Stimulated activated naive B cell treated with anti-CD40 and anti-IgM and Interleukin-4, amounts not matched to agents 10 μg/mL and 1 μg/mL and 100 μg/mL, for 72 hours (primary cell): ENCODE data around the gene SCARB2.

ENCODE experiments used
- ATAC-seq, 2 donors: fragments of 150-1000 bp; cut with Tn5 transposase; replicated peaks; 2 replicates each; pipeline ENCODE4 v1.10.0; 2021; ENCODE audit warnings: moderate library complexity in 1 of 2
- DNase-seq: peaks from one replicate; pipeline ENCODE4 v3.0.0; 2021
- H3K27ac Mint-ChIP-seq: one replicate; pipeline ENCODE4 v1.8.0; 2022; ENCODE audit warnings: mild to moderate bottlenecking, mixed read lengths
- H3K27me3 Mint-ChIP-seq, 2 donors: one replicate each; pipeline ENCODE4 v1.8.0; 2022; ENCODE audit warnings: mixed read lengths in 2 of 2
- H3K36me3 Mint-ChIP-seq, 2 donors: one replicate each; pipeline ENCODE4 v1.8.0; 2022; ENCODE audit warnings: mixed read lengths in 2 of 2, mild to moderate bottlenecking in 1 of 2
- H3K4me1 Mint-ChIP-seq, 2 donors: one replicate each; pipeline ENCODE4 v1.8.0; 2022; ENCODE audit warnings: mixed read lengths in 2 of 2, mild to moderate bottlenecking in 1 of 2
- H3K4me3 Mint-ChIP-seq, 2 donors: one replicate each; pipeline ENCODE4 v1.8.0; 2022; ENCODE audit warnings: mild to moderate bottlenecking in 2 of 2, mixed read lengths in 2 of 2, moderate library complexity in 1 of 2
- H3K9me3 Mint-ChIP-seq, 2 donors: one replicate each; pipeline ENCODE4 v1.8.0; 2022; ENCODE audit warnings: mixed read lengths in 2 of 2, mild to moderate bottlenecking in 1 of 2

The SCARB2 gene

DNA sequence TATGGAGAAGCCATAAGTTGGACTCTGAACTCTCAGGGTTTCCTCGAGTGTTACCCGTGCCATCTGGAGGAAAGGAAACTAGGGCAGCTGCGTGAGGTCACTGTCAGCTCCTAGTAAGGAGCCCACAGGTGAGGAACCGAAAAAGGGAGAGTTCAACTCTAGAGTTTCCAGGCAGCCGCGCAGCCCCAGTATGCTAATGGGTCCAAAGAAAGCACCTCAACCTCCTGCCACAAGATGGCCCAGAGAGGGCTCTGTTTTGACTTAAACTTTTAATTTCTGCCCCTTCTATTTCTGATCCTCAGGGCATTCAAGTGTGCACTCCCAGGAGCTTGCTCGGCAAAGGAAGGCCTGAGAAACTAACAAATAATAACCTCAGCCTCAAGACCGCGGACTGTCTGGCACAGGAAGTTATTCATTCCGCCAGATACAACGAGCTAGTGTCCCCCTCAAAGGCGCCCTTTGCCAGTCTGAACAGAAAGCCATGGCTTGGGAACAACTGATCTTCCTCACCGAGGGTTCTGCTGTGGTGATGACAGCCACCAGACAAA is 13.9 kb downstream of the SCARB2 start:
- ATAC-seq: peak; percentile 92 to 94
- Mint-ChIP-seq H3K9me3 (no peaks in the 10 kb centered on the region), H3K4me3 (peak overlapping the region; percentile 76 to 77), H3K4me1 (peaks cover 32 to 60% of the 10 kb centered on the region in 2 donors), H3K36me3 (peaks cover 1 to 3% of the 10 kb centered on the region in 2 donors), H3K27me3 (no peaks in the 10 kb centered on the region), H3K27ac (peak overlapping the region; percentile 92)
- DNase-seq: peak; percentile 77

DNA sequence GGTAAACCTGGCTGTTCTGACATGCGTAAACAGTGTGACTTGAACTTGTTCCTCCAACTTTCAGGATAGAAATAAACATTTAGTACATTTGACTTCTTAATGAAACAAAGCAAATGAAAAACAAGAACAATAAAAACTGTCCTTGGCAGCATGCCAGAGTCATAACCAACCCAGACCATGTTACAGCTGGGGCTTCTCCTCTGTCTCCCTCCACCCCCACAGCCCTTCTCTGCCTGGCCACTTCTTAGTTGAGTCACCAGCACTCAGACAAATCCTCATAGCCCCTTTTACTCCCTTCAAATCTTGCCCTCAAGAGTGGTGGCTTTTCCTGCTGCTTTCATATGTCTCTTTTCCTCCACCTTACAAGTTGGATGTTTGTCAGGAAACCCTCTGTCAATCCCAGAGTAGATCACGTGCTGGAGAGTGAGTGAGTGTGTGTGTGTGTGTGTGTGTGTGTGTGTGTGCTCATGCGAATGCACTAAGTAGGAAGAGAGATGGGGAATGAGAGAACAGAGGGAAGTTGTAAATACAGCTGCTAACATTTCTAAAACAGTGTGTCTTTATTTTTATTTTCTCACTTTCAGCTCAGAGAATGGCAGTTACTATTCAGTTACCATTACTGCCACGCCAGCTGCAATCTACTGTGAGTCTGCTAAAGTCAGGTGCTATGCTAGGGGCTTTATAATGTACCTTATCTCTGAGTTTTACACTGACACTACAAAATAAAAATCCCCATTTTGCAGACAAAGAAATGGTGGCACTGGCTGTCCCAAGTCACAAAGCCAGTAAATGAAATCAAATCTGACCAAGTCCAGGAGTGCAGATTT is 15.0 kb downstream of the SCARB2 start:
- H3K27ac Mint-ChIP-seq: peak overlapping the region; percentile 76
- DNase-seq (peak; percentile 65), ATAC-seq (peak; percentile 68 to 72)
- H3K9me3 Mint-ChIP-seq: no peaks in the 10 kb centered on the region
- peaks cover 12 to 14% of the 10 kb centered on the region in 2 donors for H3K36me3 Mint-ChIP-seq
- H3K4me3 Mint-ChIP-seq: peak overlapping the region; percentile 54 to 57
- peaks cover 38 to 71% of the 10 kb centered on the region in 2 donors for H3K4me1 Mint-ChIP-seq
- no peaks in the 10 kb centered on the region for H3K27me3 Mint-ChIP-seq

DNA sequence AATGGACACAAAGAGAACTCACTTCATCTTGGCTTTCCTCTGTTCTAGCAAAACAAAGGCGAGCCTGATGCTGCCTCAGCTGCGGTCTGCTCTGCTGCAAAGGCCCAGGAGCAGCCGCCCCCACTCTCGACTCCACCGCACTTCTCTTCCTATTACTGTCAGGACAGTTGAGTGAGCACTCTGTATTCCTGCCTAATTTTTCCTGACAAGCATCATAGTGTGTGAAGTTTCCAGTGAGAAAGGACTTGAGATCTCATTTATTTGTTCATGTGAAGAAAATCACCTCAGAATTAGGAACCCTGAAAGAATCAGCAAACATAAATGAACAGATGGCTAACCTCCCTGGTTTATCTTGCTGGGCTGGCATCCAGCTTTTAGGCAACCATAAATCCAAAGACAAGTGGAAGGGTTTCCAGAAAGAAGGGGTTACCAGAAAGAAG is 15.6 kb downstream of the SCARB2 start:
- peak overlapping the region; percentile 32 to 41 for H3K4me3 Mint-ChIP-seq
- peaks cover 39 to 74% of the 10 kb centered on the region in 2 donors for H3K4me1 Mint-ChIP-seq
- DNase-seq (no peak), ATAC-seq (peak in 1 of 2 donors; percentile 22)
- H3K36me3 Mint-ChIP-seq: peaks cover 14 to 20% of the 10 kb centered on the region in 2 donors
- no peaks in the 10 kb centered on the region for H3K27me3 Mint-ChIP-seq
- no peaks in the 10 kb centered on the region for H3K9me3 Mint-ChIP-seq
- H3K27ac Mint-ChIP-seq: peak overlapping the region; percentile 45

DNA sequence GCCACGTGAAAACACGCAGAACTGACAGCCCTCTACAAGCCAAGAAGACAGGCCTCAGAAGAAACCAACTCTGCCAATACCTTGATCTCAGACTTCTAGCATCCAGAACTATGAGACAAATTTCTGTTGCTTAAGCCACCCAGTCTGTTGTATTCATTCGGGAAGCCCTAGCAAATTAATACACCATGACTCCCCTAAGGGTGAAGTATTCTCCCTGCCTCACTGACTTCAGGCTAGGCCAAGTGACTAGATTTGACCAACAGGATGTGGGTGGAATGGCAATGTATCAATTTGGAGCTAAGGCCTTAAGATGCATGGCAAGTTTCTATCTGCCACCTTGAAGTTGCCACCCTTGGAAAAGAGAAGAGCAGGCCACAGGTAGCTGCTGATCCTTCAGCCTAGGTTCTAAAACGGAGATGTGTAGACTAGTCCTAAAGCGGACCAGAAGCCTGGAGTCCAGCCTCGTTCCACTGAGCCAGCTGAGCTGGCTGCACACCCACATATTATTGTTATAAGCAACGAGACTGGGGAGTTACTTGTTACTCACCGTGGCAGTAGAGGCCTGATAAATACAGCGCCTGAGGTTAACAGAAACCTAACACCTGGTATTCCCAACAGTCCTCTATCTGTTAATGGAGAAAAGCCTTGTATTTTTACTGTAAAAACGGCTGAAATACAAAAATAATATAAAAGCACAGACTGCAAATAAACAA is 16.4 kb downstream of the SCARB2 start:
- peaks cover 40 to 74% of the 10 kb centered on the region in 2 donors for H3K4me1 Mint-ChIP-seq
- ATAC-seq: no peak
- peaks cover 22 to 28% of the 10 kb centered on the region in 2 donors for H3K36me3 Mint-ChIP-seq
- no peak overlapping the region for H3K4me3 Mint-ChIP-seq
- DNase-seq: no peak
- H3K27me3 Mint-ChIP-seq: no peaks in the 10 kb centered on the region
- H3K9me3 Mint-ChIP-seq: peaks cover 3% of the 10 kb centered on the region in 2 donors
- no peak overlapping the region for H3K27ac Mint-ChIP-seq

DNA sequence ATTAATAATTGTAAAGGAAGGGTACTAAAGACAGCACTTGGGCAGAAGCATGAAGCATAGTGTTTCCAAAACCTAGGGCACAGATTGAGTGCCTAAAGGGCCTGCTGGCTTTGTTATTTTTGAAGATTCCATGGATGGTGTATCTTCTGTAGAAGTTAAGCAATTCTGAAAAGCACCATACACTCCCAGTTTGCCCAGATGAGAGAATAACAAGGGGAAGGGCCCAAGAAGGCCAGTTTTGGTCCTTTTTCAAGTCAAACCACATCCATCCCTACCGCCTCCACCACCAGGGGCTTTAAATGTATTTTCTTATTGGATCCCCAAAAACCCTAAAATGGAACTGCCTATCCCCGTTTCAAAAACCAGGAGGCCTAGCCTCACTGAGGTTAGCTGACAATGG is 17.2 kb downstream of the SCARB2 start:
- Mint-ChIP-seq H3K4me3 (no peak overlapping the region), H3K9me3 (peaks cover 6 to 10% of the 10 kb centered on the region in 2 donors), H3K27ac (no peak overlapping the region), H3K36me3 (peaks cover 29 to 36% of the 10 kb centered on the region in 2 donors), H3K27me3 (no peaks in the 10 kb centered on the region), H3K4me1 (peaks cover 44 to 74% of the 10 kb centered on the region in 2 donors)
- ATAC-seq (no peak), DNase-seq (no peak)

DNA sequence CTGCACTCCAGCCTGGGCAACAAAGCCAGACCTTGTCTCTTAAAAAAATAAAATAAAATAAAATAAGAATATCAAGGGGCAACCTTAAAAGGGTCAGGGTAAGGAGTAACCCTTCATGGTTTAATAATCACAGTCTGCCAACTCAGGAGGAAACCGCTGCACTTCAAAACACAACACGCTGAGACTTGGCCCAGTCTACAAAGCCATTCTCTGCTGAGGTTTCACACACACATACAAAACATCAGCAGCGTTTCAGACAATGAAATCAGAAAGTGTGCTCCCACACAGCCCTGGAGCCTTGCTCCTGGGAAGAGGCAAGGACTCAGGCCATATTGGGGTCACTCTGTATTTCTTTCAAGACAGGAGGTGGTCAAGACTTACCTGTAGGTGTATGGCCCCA is 18.3 kb downstream of the SCARB2 start:
- peaks cover 6 to 11% of the 10 kb centered on the region in 2 donors for H3K9me3 Mint-ChIP-seq
- ATAC-seq (no peak), DNase-seq (no peak)
- H3K27me3 Mint-ChIP-seq: no peaks in the 10 kb centered on the region
- peak overlapping the region; percentile 62 for H3K27ac Mint-ChIP-seq
- peaks cover 31 to 42% of the 10 kb centered on the region in 2 donors for H3K36me3 Mint-ChIP-seq
- peaks cover 39 to 64% of the 10 kb centered on the region in 2 donors for H3K4me1 Mint-ChIP-seq
- H3K4me3 Mint-ChIP-seq: no peak overlapping the region

DNA sequence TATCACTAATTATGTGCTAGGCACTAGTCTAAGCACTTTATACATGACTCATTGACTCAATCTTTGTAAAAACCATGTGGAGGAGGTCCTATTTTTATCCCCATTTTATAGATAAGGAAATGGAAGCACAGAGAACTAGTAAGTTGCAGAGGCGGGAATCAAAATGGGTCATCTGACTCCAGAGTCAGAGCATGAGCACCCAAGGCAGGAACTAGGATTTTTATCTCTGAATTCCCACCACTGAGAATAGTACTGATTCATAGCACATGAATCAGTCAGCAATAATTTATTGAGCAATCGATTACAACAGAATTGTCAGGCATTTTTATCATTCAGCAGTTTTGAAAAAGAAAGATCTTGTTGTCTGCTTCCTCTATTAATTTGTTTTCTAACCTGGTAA is 19.3 kb downstream of the SCARB2 start:
- no peak for DNase-seq
- Mint-ChIP-seq H3K27me3 (no peaks in the 10 kb centered on the region), H3K4me1 (peaks cover 33 to 54% of the 10 kb centered on the region in 2 donors), H3K4me3 (no peak overlapping the region), H3K27ac (no peak overlapping the region), H3K9me3 (peaks cover 6 to 11% of the 10 kb centered on the region in 2 donors), H3K36me3 (peaks cover 31 to 45% of the 10 kb centered on the region in 2 donors)
- ATAC-seq: no peak

DNA sequence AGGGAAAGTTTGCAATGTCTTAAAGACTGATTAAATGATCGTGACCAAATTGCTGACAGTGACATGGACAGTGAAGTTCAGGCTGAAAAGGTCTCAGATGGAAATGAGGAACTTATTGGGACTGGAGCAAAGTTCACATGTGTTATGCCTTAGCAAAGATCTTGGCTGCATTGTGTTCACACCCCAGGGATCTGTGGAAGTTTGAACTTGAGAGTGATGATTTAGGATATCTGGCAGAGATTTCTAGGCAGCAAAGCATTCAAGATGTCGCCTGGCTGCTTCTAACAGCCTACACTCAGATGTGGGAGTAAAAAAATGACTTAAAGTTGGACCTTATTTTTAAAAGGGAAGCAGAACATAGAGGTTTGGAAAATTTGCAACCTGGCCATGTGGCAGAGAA is 21.4 kb downstream of the SCARB2 start:
- H3K4me3 Mint-ChIP-seq: no peak overlapping the region
- DNase-seq (no peak), ATAC-seq (no peak)
- no peak overlapping the region for H3K27ac Mint-ChIP-seq
- peaks cover 6 to 11% of the 10 kb centered on the region in 2 donors for H3K9me3 Mint-ChIP-seq
- H3K4me1 Mint-ChIP-seq: peaks cover 22 to 35% of the 10 kb centered on the region in 2 donors
- no peaks in the 10 kb centered on the region for H3K27me3 Mint-ChIP-seq
- H3K36me3 Mint-ChIP-seq: peaks cover 31 to 45% of the 10 kb centered on the region in 2 donors

DNA sequence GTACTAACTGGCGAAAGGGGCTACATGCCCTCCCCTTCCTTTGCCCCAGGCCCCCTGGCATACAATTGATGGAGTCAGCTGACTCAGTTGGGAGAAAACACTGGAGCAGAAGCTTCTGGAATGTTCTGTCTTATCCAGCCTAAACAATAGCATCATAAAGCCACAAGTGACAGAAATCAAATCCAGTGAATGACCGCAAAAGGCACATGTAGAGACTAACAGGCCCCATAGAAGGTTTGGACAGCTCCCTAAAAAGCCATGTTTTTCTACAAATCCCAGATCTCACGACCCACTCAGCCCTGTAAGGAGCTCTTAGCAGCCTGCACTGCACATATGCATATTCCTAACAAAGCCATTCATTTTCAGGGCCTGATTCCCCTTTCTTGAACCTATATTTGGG is 25.1 kb downstream of the SCARB2 start:
- H3K27me3 Mint-ChIP-seq: no peaks in the 10 kb centered on the region
- DNase-seq (no peak), ATAC-seq (no peak)
- H3K9me3 Mint-ChIP-seq: peaks cover 6 to 11% of the 10 kb centered on the region in 2 donors
- H3K4me1 Mint-ChIP-seq: peaks cover 2 to 7% of the 10 kb centered on the region in 2 donors
- H3K4me3 Mint-ChIP-seq: no peak overlapping the region
- peaks cover 22 to 40% of the 10 kb centered on the region in 2 donors for H3K36me3 Mint-ChIP-seq
- no peak overlapping the region for H3K27ac Mint-ChIP-seq

DNA sequence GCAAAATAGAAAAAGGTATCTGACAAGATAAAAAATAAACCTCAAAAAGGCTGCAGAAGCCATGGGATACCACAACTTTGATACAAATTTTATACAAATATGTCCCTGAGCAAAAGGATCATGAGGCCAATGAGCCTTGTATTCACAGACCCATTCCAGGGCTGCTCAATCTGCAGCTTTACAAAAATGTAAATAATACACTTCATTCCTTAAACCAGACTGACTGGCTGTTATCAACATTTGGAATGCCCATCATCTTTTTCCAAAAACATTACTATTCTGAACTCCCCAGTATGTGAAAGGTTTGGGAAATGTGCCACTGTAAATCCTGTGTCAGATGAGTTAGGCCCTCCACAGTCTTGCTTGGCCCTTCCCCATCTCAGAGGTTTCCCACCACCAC is 25.5 kb downstream of the SCARB2 start:
- Mint-ChIP-seq H3K36me3 (peaks cover 21 to 36% of the 10 kb centered on the region in 2 donors), H3K4me3 (no peak overlapping the region), H3K27me3 (no peaks in the 10 kb centered on the region), H3K27ac (no peak overlapping the region), H3K4me1 (peaks cover 0 to 7% of the 10 kb centered on the region in 2 donors), H3K9me3 (peaks cover 6 to 11% of the 10 kb centered on the region in 2 donors)
- no peak for DNase-seq
- ATAC-seq: no peak

DNA sequence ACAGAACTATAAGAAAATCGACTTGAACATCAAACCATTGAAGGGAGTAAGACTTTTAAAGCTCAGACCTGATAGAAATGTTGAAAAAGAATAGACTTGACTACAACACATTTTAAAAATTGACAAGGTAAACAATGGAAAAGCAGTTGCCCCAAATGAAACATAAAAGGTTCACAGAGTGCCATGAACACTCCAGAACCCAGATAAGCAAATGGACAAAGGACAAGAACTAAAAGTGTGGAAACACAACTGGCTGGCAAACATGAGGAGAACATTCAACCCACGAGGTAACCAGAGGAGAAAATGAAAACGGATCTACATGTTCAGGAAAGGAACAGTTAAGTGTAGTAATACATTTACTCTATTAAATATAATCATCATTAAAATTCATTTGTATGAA is 26.5 kb downstream of the SCARB2 start:
- H3K27ac Mint-ChIP-seq: no peak overlapping the region
- H3K4me3 Mint-ChIP-seq: no peak overlapping the region
- H3K36me3 Mint-ChIP-seq: peaks cover 12 to 26% of the 10 kb centered on the region in 2 donors
- no peak for ATAC-seq
- H3K27me3 Mint-ChIP-seq: no peaks in the 10 kb centered on the region
- H3K9me3 Mint-ChIP-seq: peaks cover 3 to 8% of the 10 kb centered on the region in 2 donors
- DNase-seq: no peak
- peaks cover 0 to 5% of the 10 kb centered on the region in 2 donors for H3K4me1 Mint-ChIP-seq

DNA sequence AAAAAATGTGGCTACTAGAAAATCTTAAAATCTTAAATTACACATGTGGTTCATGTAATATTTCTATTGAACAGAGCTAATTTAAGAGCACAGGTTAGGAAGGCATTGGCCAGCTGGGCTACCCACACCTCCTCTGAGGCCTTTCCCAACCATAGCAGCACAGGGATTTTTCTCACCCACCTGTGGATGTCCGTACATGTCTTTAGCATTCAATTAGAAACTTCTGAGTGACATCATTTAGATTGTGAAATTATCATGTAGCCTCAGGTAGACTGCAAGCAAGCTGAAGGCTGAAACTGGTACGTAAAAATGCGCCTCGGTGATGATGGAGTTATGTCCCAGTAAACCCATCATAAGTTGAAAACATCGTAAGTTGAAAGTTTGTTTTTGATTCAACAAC is 31.2 kb downstream of the SCARB2 start:
- ATAC-seq (no peak), DNase-seq (no peak)
- peaks cover 5 to 9% of the 10 kb centered on the region in 2 donors for H3K36me3 Mint-ChIP-seq
- H3K4me1 Mint-ChIP-seq: peaks cover 0 to 3% of the 10 kb centered on the region in 2 donors
- H3K9me3 Mint-ChIP-seq: no peaks in the 10 kb centered on the region
- H3K27me3 Mint-ChIP-seq: no peaks in the 10 kb centered on the region
- H3K27ac Mint-ChIP-seq: no peak overlapping the region
- no peak overlapping the region for H3K4me3 Mint-ChIP-seq

DNA sequence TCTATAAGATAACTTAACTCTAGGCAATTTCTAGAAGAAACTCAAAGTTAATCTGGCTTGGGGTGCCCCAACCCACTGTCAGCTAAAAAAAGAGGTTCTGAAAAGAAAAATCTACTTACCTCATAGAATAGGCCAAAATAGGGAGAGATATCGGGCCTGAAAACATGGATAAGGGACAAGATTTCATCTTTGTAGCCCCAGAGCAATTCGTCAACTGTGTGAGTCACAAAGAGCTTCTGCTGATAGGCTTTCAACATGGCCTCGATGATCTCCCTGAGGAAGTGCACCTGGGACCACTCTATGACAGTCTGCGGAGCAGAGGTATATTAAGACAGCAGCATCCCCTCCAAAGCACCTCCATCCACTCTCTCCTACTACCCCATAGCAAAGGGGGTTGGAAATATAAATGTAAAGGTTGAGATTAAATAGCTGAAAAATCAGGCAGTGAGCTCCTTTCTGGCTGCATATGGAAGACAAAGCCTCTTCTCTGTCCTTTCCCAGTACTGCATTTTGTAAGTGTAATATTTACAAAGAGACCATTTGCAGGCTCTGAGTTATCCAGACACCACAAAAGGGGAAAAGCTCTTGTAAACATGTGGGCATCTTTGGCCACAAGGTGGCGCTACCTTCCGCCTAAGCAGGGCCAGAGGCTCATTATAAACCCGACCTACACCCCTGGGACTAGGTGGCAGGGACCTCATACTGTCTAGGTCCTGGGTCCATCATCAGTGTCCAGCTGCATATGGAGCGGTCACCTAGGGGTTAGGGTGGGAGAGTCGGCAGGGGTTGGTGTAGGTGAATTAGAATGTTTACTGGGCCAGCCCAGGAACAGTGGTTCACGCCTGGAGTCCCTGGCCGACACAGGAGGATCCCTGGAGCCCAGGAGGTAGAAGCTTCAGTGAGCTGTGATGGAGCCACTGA is 34.0 kb downstream of the SCARB2 start:
- H3K9me3 Mint-ChIP-seq: no peaks in the 10 kb centered on the region
- no peaks in the 10 kb centered on the region for H3K27me3 Mint-ChIP-seq
- DNase-seq (peak; percentile 72), ATAC-seq (peak; percentile 95 to 98)
- peaks cover 2 to 4% of the 10 kb centered on the region in 2 donors for H3K36me3 Mint-ChIP-seq
- H3K27ac Mint-ChIP-seq: no peak overlapping the region
- peaks cover 0 to 1% of the 10 kb centered on the region in 2 donors for H3K4me1 Mint-ChIP-seq
- H3K4me3 Mint-ChIP-seq: no peak overlapping the region
